ENCODE data around the gene SLC18A3. TPM values are rescaled to one million over a fixed set of nuclear protein-coding genes. Genes with fewer than 3 reads are reported as not detected.

SLC18A3 gene
- total and polyA plus RNA-seq, 2 experiments from 2014 or later: 1.4 to 4.3 TPM

GRCh38 chr10:49597426-49598163, 12.5 kb upstream of the SLC18A3 start:
- TF ChIP-seq, protein P1, sequence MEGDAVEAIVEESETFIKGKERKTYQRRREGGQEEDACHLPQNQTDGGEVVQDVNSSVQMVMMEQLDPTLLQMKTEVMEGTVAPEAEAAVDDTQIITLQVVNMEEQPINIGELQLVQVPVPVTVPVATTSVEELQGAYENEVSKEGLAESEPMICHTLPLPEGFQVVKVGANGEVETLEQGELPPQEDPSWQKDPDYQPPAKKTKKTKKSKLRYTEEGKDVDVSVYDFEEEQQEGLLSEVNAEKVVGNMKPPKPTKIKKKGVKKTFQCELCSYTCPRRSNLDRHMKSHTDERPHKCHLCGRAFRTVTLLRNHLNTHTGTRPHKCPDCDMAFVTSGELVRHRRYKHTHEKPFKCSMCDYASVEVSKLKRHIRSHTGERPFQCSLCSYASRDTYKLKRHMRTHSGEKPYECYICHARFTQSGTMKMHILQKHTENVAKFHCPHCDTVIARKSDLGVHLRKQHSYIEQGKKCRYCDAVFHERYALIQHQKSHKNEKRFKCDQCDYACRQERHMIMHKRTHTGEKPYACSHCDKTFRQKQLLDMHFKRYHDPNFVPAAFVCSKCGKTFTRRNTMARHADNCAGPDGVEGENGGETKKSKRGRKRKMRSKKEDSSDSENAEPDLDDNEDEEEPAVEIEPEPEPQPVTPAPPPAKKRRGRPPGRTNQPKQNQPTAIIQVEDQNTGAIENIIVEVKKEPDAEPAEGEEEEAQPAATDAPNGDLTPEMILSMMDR (IDR thresholded peaks at IDR 0.05; ENCODE audit: poor library complexity): no peak
- TF ChIP-seq EZH2 (IDR thresholded peaks at IDR 0.05; ENCODE audit: borderline replicate concordance) (no peak), EZH2phosphoT487 (IDR thresholded peaks at IDR 0.05; ENCODE audit: low read depth, severe bottlenecking, unreplicated experiment) (no peak)

DNA sequence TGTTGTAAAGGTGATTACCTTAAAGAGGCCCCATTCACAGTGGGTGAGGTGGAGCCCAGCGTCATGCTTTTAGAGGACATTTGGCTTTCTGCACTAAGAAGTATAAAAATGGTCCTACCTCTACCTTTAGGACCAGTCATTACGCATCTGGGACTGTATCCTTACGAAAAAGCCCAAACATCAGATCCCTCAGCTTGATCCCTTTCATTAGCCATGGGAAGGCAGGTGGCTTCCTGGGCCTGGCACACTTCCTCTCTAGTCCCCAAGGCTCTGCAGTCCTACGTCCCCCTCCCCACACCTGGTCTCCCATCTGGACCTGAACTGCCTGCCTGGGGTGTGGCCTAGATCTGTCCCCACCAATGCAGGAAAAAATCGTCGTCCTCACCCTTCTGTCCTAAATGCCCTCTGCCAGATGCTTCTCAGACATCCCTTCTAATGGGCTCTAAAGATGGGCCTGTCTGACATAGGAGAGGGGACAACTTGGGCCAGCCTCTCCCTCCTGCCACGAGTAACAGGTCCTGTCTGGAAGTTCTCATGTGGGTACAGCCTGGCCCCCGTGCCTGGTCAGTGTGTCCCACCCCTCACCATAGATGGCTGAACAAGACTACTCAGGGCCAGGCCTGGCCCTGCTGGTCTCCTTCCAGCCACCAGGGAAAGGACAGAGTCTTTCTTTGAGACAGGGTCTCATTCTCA, 11.8 kb upstream of the SLC18A3 start:
- H3K9me3 ChIP-seq (ENCODE audit: low read depth): no peaks in the 10 kb centered on the region
- H3K9me2 ChIP-seq (replicated peaks; ENCODE audit: insufficient read depth): no peaks in the 10 kb centered on the region
- DNase-seq (ENCODE audit: low spot score): no peak
- no peak overlapping the region for H3K27ac ChIP-seq
- WGBS (ENCODE audit: low lambda C conversion rate, missing lambda C conversion rate): 84% methylated on average over 8 of the region's 8 CpGs
- no peak overlapping the region for H2AFZ ChIP-seq
- no peak overlapping the region for H3K4me3 ChIP-seq
- H4K20me1 ChIP-seq (ENCODE audit: insufficient read depth, poor library complexity, severe bottlenecking): no peaks in the 10 kb centered on the region
- H3K36me3 ChIP-seq (replicated peaks; ENCODE audit: insufficient read depth, low read depth): no peaks in the 10 kb centered on the region
- no peaks in the 10 kb centered on the region for H3K79me2 ChIP-seq
- no peaks in the 10 kb centered on the region for H3K4me1 ChIP-seq (ENCODE audit: insufficient read depth)
- H3K4me2 ChIP-seq: no peak overlapping the region
- TF ChIP-seq EZH2 (IDR thresholded peaks at IDR 0.05; ENCODE audit: borderline replicate concordance) (no peak), EZH2phosphoT487 (IDR thresholded peaks at IDR 0.05; ENCODE audit: low read depth, severe bottlenecking, unreplicated experiment) (no peak)
- TF ChIP-seq, protein P1 (IDR thresholded peaks at IDR 0.05; ENCODE audit: poor library complexity): no peak
- peaks cover 3% of the 10 kb centered on the region for H3K27me3 ChIP-seq

More at GRCh38 chr10:49597426-49598163, 12.5 kb upstream of the SLC18A3 start:
- no peaks in the 10 kb centered on the region for H3K36me3 ChIP-seq (replicated peaks; ENCODE audit: insufficient read depth, low read depth)
- H3K79me2 ChIP-seq: no peaks in the 10 kb centered on the region
- H2AFZ ChIP-seq: no peak overlapping the region
- H3K4me1 ChIP-seq (ENCODE audit: insufficient read depth): no peaks in the 10 kb centered on the region
- H3K27me3 ChIP-seq: no peaks in the 10 kb centered on the region
- DNase-seq (ENCODE audit: low spot score): no peak
- 92% methylated on average over 11 of the region's 11 CpGs for WGBS (ENCODE audit: low lambda C conversion rate, missing lambda C conversion rate)
- H3K9me2 ChIP-seq (replicated peaks; ENCODE audit: insufficient read depth): no peaks in the 10 kb centered on the region
- no peak overlapping the region for H3K4me3 ChIP-seq
- H3K9me3 ChIP-seq (ENCODE audit: low read depth): no peaks in the 10 kb centered on the region
- no peak overlapping the region for H3K27ac ChIP-seq
- H3K4me2 ChIP-seq: no peak overlapping the region
- H4K20me1 ChIP-seq (ENCODE audit: insufficient read depth, poor library complexity, severe bottlenecking): no peaks in the 10 kb centered on the region

DNA sequence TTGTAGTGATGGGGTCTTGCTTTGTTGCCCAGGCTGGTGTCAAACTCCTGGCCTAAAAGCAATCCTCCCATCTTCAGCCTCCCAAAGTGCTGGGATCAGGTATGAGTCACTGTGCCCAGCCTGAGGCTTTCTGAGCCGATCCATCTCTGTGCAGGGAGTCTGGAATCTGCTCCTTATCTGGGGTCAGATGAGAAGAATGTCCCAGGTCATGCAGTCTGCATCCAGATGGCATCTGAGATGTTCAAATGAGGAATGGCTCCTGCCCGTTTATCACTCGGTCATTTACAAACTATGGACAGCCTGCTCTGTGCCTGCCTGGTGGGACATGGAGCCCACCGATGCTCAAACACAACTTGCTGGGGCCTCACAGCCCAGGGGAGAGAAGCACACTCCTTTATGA, 11.1 kb upstream of the SLC18A3 start:
- peaks cover 10% of the 10 kb centered on the region for H3K27me3 ChIP-seq
- DNase-seq (ENCODE audit: low spot score): no peak
- TF ChIP-seq EZH2 (IDR thresholded peaks at IDR 0.05; ENCODE audit: borderline replicate concordance) (no peak), EZH2phosphoT487 (IDR thresholded peaks at IDR 0.05; ENCODE audit: low read depth, severe bottlenecking, unreplicated experiment) (no peak)
- TF ChIP-seq, protein P1 (IDR thresholded peaks at IDR 0.05; ENCODE audit: poor library complexity): no peak
- no peaks in the 10 kb centered on the region for H4K20me1 ChIP-seq (ENCODE audit: insufficient read depth, poor library complexity, severe bottlenecking)
- no peak overlapping the region for H2AFZ ChIP-seq
- no peak overlapping the region for H3K27ac ChIP-seq
- H3K4me1 ChIP-seq (ENCODE audit: insufficient read depth): no peaks in the 10 kb centered on the region
- no peaks in the 10 kb centered on the region for H3K79me2 ChIP-seq
- 42% methylated on average over 4 of the region's 4 CpGs for WGBS (ENCODE audit: low lambda C conversion rate, missing lambda C conversion rate)
- no peak overlapping the region for H3K4me2 ChIP-seq
- no peak overlapping the region for H3K4me3 ChIP-seq
- H3K9me2 ChIP-seq (replicated peaks; ENCODE audit: insufficient read depth): no peaks in the 10 kb centered on the region
- no peaks in the 10 kb centered on the region for H3K36me3 ChIP-seq (replicated peaks; ENCODE audit: insufficient read depth, low read depth)
- no peaks in the 10 kb centered on the region for H3K9me3 ChIP-seq (ENCODE audit: low read depth)
